Peyer's patch (tissue), 4 donors: ENCODE results near the gene AK9.

ENCODE experiments used
- POLR2A ChIP-seq, 2 donors: fragments of 450-650 bp; IDR thresholded peaks; one replicate each; pipeline ENCODE4 v1.5.1; 2017; ENCODE audit warnings: antibody characterized with exemption in 2 of 2, mild to moderate bottlenecking in 2 of 2, moderate library complexity in 2 of 2
- TF ChIP-seq, protein P1 (sequence below), 6 experiments: fragments of 450-650 bp in 4 of 6; fragments of 200-600 bp in 2 of 6; sonication (generic) in 1 of 6; IDR thresholded peaks; one replicate each; pipeline ENCODE4 v1.5.1; 2017 to 2019; ENCODE audit warnings: antibody characterized with exemption in 6 of 6, mild to moderate bottlenecking in 3 of 6, moderate library complexity in 1 of 6

DNA sequence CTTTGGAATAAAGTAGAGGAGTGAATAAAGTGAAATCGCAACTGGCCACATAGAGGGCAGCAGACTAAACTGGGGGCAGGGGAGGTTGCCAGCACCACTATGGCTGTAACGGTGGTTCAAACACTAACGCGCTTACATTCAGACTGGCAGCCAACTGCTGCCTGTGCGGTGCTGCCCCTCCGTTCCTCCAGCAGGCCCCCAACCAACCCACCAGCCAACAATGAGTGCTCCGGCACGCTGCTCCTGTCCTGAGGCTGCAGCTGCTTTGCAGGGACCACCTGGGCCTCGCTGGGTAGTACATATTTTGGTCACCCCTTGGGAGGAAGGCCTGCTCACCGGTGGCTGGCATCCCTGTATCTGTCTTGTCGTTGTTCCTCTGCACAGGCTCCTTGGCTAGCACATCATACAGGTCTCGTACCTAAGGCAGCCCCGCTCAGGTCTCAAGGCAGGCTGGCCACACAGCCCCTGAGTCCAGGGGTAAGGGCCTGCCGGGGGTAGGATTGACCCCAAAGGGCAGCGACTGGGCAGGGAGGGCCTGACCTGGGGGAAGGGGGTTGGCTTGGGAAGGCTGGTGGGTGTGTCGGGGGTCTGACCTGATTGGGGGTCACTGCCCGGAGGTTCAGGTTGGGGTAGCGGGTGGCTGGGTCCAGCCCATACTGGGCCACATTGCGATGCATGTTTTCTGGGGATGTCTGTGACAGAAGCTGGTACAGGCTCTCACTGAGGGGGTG is 241.8 kb downstream of the AK9 start:
- TF ChIP-seq, protein P1, sequence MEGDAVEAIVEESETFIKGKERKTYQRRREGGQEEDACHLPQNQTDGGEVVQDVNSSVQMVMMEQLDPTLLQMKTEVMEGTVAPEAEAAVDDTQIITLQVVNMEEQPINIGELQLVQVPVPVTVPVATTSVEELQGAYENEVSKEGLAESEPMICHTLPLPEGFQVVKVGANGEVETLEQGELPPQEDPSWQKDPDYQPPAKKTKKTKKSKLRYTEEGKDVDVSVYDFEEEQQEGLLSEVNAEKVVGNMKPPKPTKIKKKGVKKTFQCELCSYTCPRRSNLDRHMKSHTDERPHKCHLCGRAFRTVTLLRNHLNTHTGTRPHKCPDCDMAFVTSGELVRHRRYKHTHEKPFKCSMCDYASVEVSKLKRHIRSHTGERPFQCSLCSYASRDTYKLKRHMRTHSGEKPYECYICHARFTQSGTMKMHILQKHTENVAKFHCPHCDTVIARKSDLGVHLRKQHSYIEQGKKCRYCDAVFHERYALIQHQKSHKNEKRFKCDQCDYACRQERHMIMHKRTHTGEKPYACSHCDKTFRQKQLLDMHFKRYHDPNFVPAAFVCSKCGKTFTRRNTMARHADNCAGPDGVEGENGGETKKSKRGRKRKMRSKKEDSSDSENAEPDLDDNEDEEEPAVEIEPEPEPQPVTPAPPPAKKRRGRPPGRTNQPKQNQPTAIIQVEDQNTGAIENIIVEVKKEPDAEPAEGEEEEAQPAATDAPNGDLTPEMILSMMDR (IDR thresholded peaks at IDR 0.05), result no peak
- no peak for TF ChIP-seq POLR2A (IDR thresholded peaks at IDR 0.05)
